OCI-M1 (cell line): Measurements from ENCODE around the gene CHST15.

Source experiments
- DNase-seq: peaks from one replicate; lab custom pipeline; 2025; lab: John Stamatoyannopoulos, UW

Gene CHST15

DNA sequence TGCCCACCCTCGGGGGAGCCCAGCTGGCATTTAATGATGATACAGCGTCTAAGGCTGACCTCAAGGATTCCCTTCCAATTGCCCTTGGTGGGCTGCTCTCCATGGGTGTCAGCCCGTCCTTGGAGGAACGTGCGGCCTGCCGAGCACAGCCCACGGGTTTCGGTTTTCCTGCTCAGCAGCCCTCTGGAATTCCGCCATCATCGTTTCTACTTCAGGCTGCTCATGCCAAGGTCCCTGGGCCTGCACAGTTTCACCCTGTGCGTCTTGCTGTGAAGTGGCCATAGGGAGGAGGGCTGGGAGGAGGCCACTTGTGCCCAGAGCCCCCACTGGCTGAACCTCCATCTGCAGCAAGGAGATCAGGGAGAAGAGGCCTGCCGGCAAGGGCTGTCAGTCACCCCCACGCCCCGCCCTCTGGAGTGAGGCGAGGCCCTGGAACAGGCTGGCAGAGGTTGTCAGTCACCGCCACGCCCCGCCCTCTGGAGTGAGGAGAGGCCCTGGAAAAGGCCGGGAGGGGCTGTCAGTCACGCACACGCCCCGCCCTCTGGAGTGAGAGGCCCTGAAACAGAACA lies 82.8 kb downstream of the CHST15 start:
- DNase-seq, result no peak

DNA sequence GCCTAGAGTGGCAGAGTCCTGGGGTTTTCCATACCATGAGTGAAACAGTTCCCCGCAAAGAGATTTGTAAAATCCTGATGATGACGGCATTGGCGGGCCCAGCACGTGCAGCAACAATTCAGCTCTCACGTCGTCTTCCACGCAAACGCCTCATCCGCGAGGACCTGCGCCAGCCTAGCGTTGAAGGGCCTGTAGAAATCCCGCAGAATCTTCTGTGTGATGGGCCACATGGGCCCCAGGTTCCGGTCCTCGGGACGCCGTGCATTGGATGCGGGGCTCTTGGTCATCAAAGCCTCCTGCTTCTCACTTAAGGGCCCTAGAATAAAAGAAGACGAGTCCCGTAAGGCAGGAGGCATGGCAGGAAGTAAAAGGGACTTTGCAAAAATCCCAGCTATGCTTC lies 83.4 kb downstream of the CHST15 start:
- DNase-seq, result no peak

GRCh38 chr10:124009231-124010015 lies 84.0 kb downstream of the CHST15 start:
- no peak for DNase-seq

DNA sequence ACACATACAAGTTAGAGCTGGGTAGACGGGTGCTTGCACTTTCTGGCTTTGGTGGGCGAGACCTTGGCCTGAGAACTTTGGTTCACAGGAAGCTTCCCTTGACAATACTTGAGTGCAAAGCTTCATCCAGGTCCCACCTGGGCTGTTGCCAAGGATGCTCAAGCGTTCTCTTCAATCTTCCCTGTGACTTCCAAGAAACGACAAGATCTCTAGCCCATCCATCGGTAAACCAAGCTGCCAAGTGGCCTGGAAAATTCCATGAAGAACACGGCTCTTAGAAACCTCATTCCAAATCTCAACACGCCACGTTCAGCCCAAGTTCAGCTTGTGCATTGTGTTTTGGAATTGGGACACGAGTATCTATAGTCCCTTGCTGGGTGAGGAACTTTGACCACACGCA lies 84.7 kb downstream of the CHST15 start:
- no peak for DNase-seq

- no peak for DNase-seq
Measured at GRCh38 chr10:124008187-124008586, 85.2 kb downstream of the CHST15 start.

DNA sequence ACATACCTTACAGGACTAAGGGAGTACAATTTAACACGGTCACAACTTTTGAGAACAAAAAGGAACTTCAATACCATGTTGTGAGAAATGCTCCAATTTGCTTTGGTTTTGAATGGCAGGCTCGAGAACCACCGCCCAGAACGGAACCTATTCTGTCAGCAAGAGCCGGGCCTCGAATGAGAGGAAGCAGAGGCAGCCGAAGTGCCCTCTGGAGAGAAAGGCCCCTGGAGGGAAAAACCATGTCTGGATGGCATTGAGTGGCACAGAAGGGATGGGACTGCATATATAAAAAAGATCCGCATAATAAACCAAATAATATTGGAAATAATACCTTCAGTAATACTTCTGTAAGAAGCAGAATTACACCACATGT lies 85.6 kb downstream of the CHST15 start:
- DNase-seq, result no peak

- DNase-seq, result no peak
Measured at GRCh38 chr10:124007102-124007772, 86.2 kb downstream of the CHST15 start.

- no peak for DNase-seq
Measured at GRCh38 chr10:124006526-124006925, 86.9 kb downstream of the CHST15 start.

DNA sequence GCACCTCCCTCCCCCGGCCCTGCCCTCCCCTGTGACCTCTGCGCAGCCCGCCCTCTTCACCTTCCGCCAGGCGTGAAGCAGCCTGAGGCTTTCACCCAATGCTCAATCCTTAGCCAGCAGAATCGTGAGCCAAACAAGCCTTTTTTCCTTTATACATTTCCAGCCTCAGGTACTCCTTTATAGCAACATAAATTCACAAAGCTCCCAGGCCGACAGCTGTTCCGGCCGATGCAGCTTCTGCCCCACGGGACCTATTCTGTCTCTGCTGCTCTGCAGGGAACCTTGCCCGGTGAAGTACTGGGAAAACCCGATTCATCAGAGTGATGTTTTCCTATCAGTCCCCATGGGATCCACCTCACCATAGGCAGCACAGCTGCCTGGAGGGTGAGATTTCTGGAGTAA lies 87.4 kb downstream of the CHST15 start:
- DNase-seq, result no peak

DNA sequence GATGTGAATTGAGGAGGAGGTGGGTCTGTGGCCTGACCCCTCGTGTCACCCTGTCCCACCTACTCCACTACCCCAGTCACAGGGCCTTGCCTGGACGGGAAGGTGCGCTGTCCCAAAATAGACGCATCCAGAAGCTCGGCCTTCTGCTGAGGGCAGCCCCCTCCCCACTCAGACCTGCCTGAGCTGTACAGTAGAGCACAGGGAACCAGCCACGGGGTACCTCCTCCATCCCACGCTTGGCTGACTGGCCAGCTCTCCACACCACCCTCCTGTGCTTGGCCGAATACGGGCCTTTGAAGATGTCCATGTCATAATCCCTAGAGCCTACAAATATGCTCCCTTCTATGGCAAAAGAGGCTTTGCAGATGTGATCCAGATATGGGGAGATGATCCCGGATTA lies 88.3 kb downstream of the CHST15 start:
- DNase-seq, result no peak

DNA sequence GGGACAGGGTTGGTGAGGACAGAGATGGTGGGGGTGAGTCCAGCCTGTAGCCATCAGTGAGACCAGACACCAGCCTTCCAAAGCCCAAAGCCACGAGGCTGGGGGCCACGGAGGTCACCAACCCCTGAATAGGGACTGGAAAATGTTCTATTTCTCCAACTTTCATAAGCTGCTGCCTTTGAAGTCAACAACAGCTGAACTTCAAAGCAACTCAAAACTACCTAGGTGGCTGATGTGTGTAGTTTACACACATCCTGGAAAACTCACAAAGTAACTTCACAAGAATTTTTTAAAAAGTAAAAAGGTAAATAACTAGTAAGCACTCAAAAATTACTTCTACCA lies 88.8 kb downstream of the CHST15 start:
- DNase-seq, result no peak

- no peak for DNase-seq
Measured at GRCh38 chr10:124003871-124004662, 89.3 kb downstream of the CHST15 start.

- DNase-seq, result no peak
Measured at GRCh38 chr10:124003481-124003870, 89.9 kb downstream of the CHST15 start.

DNA sequence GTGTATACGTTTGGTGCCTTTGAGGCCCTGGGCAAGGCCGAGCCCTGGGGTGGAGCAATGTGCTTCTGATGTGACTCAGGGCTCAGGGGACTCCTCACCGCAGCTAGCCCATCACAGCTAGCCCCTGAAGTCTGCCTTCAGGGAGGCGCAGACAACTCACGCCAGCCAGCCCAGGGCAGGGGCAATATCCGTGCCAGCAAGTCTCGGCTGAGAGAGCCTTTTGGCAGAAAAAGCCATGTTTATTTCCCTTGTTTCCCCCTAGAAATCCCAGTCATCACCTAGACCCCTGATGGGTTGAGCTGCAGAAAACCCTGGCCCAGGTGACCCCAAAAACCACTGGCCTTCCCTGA lies 90.4 kb downstream of the CHST15 start:
- DNase-seq, result no peak

- no peak for DNase-seq
Measured at GRCh38 chr10:124002391-124003069, 90.9 kb downstream of the CHST15 start.

- DNase-seq, result no peak
Measured at GRCh38 chr10:124001391-124002148, 91.8 kb downstream of the CHST15 start.

- DNase-seq, result no peak
Measured at GRCh38 chr10:124000792-124001201, 92.6 kb downstream of the CHST15 start.

DNA sequence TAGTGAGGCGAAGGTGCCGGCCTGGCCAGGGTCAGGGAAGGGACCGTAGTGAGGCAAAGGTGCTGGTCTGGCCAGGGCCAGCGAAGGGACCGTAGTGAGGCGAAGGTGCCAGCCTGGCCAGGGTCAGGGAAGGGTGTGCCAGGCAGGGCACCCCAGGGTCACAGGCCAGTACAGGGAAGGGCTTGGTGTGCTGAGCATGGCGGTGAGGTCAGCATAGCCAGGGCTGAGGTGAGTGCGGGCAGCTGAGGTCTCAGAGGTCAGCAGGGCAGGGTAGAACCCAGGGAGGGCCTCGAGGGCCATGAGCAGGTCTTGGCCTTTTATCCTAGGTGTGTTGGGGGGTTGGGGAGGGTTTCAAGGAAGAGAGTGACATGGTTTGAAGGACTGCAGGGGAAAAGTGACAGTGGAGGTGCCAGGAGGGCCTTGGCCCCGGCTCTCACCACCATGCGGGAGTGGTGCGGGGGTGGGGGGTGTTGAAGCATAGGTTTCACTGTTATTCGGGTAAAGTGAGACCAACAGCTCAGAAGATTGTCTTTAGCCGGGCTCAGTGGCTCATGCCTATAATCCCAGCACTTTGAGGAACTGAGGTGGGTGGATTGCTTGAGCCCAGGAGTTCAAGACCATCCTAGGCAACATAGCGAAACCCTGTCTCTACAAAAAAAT lies 93.3 kb downstream of the CHST15 start:
- DNase-seq, result no peak

GRCh38 chr10:123999261-123999660 lies 94.1 kb downstream of the CHST15 start:
- no peak for DNase-seq

- DNase-seq, result no peak
Measured at GRCh38 chr10:123998197-123999141, 94.9 kb downstream of the CHST15 start.
